Erythroblast (primary cell): ENCODE results near the gene RBBP4.

Source experiments
- GATA1 ChIP-seq: IDR thresholded peaks from 2 replicates; pipeline ENCODE4 v1.6.1; 2011; ENCODE audit warnings: low read depth, mild to moderate bottlenecking, control low read depth, low read length, moderate library complexity
- POLR2A ChIP-seq: IDR thresholded peaks from 2 replicates; pipeline ENCODE4 v1.6.1; 2011; ENCODE audit warnings: mild to moderate bottlenecking, low read length

DNA sequence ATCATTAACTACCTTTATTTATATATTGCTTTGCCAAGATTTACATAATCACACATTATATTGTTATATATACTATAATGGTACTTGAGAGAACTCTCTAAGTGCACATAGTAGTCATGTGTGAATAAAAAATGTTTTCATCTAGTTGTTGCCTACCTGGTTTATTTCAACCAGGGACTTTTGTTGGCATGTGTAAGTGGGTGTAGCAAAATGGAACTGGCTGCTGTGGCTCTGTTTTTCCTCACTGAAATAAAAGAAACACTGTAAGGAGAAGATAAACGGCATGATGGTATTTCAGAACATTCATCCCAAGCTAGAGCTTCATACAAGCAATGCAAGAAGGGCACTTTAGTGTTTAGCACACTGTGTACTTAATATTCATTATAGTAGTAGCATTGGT lies 14.9 kb downstream of the RBBP4 start:
- TF ChIP-seq POLR2A (no peak), GATA1 (no peak)
